Measurements from ENCODE around the gene CUX1.
"Not testable (repeated sequence)": the region's sequence is repeated elsewhere in the genome, so short reads cannot be mapped to it uniquely, and the experiment has no call there.

Gene CUX1

DNA sequence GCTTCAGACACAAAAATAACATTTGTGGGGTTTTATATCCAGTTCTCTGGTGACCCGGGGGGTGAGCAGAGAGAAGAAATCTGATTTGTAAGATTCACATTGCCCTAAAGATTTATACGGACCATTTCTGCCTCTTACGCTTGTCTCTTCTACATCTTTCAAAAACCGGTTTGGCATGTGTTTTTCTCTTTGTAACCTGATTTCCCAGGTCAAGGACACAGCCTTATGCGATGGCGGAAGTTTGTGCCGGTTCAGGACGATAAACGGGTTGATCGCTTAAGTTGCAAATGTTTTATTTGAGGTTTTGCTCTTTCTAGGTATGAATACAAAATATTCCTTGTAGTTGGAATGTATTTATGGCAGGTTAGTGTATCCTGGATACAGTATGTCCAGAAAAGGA lies 407.6 kb downstream of the CUX1 start:
- no peak for FAIRE-seq

DNA sequence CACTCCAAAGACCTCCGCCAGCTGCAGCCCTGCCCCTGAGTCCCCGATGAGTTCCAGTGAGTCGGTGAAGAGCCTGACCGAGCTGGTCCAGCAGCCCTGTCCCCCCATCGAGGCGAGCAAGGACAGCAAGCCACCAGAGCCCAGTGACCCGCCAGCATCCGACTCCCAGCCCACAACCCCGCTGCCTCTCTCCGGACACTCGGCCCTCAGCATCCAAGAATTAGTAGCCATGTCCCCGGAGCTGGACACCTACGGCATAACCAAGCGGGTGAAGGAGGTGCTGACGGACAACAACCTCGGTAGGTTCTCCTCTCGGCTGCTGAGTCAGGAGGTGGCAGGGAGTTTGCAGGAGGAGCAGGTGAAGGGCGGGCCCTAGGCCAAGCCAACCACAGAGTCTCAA lies 409.9 kb downstream of the CUX1 start:
- FAIRE-seq: no peak

DNA sequence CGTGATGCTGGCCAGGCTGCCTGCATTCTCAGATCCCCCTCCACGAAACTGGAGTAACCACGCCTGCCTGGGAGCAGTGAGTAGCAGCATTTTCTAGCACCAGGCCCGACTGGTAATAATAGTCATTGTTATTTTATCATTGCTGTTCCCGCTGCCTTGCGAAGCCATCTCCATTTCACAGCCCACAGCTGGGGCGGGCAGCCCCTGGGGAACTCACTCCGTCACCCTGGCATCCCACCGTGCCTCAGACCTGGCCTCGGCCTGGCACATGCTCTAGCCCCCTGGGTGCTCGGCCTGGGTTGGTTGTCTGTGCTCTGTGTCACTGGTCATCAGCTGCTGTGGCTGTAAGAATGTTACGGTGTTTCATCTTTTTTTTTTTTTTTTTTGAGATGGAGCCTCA lies 411.5 kb downstream of the CUX1 start:
- FAIRE-seq: no peak

DNA sequence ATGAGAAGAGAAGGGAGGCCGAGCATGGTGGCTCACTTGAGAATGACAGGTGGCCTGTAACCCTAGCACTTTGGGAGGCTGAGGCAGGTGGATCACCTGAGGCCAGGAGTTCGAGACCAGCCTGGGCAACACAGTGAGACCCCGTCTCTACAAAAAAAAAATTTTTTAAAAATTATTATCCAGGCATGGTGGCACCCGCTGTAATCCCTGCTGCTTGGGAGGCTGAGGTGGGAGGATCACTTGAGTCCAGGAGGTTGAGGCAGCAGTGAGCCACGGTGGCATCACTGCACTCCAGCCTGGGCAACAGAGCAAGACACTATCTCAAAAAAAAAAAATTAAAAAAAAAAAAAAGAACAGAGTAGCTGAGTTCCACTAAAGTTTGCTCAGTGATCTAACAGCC lies 412.7 kb downstream of the CUX1 start:
- FAIRE-seq: not testable (repeated sequence)

DNA sequence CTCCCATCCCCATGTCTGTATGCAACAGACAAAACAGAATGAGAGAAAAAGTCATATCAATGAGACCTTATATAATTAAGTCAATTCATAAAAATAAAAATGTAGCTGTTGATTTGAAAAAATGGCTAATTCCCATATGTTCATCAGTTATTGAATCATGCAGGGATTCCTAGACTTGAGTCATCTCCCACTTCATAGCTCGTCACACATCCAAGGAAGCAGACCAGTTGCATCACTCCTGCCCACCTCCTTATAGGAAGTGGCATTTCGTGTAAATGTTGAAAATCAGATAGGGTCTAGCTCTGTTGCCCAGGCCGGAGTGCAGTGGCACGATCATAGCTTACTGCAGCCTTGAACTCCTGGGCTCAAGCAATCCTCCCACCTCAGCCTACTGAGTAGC lies 413.2 kb downstream of the CUX1 start:
- FAIRE-seq: no peak

DNA sequence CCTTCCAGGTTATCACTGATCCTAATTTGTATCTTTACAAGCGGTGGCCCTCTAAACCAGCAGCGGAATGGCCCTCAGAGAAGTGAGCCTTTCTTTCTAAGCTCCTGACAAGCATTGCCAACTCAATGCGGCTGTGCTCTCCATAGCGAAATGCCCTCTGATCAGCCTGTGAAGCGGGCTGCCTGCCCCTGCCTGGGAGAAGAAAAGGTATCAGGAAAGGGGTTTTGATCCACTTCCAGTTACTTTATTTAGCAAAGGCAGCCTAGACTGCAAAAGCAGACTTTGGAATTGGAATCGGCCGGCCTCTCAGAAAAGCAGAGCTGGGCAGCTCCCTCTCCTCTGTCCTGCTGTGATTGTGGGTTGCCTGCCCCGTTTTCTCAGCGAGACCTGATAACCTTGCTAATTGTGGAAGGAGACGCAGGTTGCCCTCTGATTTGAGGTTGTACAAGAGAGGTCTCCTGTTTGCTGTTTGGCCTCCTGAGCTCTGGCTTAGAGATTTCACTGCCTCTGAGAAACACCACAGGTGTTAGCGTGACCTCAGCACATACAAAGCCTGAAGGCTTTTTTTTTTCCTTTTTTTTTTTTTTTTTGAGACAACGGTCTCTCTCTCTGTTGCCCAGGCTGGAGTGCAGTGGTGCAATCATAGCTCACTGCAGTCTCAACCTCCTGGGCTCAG lies 415.3 kb downstream of the CUX1 start:
- no peak for FAIRE-seq

DNA sequence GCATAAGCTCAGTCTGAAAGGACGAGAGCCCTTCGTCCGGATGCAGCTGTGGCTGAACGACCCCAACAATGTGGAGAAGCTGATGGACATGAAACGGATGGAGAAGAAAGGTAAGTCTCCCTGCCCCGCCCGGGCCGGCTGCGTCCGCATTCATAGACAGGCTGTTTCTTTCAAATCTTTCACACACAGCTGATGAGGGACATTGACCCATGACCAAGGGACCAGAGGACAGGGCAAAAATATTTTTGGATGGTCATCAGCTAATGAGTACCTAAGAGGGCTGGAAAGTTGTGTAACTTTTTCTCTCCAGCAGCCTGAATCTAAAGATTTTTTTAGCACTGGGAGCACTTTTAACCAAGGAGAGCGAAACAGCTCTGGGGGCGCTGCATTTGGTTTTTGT lies 416.7 kb downstream of the CUX1 start:
- no peak for FAIRE-seq

DNA sequence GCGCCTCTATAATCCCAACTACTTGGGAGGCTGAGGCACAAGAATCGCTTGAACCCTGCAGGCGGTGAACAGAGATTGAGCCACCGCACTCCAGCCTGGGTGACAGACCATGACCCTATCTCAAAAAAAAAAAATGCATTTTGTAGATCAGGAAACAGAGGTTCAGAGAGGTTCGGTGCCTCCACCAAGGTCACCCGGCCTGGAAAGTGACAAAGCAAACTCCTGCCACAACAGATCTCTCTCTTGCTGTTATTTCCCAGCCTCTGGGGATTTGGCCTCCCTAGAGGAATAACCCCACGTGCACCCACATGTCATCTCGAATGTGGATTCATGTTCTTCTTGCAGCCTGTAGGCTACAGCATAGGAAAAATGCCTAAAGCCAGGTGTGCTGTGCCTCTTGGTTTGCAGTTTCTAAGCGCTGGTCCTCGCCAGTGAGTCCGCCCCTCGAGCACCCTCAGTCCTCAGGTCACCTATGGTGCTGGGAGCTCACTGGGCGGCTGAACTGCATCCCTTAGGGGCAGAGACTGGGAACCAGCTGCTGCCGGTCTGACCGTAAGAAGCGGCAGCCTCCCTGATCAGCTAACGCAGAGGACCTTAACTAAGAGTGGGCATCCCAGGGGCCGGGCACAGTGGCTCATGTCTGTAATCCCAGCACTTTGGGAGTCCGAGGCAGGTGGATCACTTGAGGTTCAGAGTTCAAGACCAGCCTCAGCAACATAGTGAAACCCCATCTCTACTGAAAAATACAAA lies 417.6 kb downstream of the CUX1 start:
- FAIRE-seq: no peak

DNA sequence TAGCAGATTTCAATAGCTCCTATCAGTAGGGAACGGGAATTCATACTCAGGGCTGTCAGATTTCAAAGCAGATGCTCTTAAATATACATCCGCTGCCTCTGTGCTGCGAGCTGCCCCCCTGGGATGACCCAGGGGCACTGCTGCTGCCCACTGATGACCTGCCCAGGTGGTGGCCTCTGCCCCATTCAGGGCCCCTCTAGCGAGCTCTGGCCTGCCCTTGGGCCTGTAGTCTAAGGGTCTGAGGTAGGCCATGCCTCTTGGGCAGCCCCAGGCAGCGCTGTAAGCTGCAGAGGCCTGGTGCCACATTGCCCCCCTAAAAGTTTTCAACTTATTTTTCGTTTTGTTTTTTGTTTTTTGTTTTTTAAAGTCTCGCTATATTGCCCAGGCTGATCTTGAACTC lies 418.7 kb downstream of the CUX1 start:
- no peak for FAIRE-seq

DNA sequence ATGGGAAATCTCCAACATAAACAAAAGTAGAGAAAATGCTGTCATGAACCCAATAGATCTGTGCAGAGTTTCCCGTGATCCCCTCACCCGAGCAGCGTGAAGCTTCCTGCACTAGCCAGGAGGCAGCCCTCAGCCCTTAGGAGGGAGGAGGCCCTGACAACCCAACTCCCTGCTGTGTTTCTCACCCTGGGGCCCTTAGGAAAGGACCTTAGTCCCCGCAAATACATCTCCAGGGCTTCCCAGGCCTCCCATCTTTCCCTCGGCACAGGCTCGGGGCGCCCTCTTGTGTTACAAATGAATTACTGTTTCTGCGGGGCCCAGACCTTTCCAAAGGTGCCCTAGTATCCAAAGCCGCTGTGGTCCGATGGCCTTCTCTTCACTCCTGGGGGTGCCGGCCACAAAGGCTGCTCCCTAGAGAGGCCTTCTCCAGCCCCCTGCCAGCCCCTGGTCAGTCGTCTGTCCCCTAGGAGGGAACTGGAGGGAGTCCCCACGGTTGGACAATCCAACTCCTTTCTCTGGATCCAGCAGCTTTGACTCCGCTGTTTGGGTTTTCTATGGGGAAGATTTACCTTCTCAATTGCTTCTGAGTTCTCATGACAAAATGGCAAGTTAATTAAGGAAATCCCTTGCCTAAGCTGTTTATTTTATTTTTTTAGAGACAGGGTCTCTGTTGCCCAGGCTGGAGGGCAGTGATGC lies 419.3 kb downstream of the CUX1 start:
- FAIRE-seq: no peak

DNA sequence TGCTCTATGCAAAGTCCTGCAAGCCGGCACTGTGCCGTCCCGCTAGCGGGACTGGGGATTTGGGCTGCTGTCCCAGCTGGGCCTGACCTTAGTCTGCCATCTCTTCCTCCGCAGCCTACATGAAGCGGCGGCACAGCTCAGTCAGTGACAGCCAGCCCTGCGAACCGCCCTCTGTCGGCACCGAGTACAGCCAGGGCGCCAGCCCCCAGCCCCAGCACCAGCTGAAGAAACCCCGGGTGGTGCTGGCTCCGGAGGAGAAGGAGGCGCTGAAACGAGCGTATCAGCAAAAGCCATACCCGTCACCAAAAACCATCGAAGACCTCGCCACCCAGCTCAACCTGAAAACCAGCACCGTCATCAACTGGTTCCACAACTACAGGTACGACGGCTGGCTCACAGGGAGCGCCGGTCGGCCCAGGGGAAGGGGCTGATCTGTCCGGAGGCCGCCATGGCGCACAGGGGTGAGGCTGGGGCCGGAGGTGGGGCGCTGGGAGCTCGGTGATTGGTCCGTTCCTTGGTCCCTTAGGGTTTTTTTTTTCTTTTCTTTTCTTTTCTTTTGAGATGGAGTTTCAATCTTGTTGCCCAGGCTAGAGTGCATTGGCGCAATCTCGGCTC lies 421.9 kb downstream of the CUX1 start:
- FAIRE-seq: no peak

DNA sequence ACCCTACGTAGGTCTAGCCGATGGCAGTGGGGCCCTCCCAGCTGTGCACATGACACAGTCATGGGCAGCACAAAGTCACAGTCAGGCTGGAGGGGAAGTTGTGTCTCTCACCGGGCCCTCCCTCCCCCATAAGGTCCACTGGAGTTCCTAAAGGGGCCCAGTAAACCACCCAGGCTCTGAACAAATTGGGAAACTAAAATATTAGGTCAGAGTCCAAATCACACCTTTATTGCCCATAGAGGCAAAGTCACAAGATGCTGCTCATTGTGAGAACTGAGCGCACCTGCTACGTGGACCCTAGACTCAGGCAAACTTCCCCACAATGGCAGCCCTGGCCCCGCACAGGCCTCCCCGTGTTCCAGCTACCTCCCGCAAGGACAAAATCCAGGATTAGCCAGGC lies 424.0 kb downstream of the CUX1 start:
- FAIRE-seq: no peak

DNA sequence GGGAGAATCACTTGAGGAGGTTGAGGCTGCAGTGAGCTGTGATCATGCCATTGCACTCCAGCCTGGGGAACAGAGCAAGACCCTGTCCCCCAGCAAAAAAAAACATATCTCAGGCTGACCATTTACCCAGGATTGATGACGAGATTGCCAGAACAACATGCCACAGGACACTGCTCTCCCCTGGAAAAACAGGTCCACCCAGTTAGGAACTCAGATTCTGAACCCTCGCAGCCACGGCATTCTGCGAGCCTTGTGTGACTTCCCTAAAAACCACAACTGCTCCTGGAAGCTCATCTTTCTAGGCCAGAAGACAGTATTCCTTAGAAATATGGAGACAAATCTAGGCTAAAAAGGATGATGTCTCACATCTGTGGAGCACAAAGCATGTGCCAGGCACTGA lies 427.2 kb downstream of the CUX1 start:
- FAIRE-seq: no peak

DNA sequence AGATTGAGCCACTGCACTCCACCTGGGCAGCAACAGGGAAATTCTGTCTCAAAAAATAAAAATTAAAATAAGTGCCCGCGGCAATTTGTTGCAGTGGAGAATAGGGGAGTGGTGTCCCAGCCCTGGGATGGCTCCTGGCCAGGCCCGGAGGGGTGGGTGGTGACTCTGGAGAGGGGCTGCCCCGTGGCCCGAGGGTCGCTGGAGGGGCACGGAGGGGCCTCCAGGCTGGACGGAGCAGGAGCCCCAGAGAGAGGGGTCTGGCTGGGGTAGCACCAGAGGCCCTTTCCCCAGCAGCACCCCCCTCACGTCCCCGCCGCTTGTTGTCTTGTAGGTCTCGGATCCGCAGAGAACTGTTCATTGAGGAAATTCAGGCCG lies 430.6 kb downstream of the CUX1 start:
- FAIRE-seq: no peak

DNA sequence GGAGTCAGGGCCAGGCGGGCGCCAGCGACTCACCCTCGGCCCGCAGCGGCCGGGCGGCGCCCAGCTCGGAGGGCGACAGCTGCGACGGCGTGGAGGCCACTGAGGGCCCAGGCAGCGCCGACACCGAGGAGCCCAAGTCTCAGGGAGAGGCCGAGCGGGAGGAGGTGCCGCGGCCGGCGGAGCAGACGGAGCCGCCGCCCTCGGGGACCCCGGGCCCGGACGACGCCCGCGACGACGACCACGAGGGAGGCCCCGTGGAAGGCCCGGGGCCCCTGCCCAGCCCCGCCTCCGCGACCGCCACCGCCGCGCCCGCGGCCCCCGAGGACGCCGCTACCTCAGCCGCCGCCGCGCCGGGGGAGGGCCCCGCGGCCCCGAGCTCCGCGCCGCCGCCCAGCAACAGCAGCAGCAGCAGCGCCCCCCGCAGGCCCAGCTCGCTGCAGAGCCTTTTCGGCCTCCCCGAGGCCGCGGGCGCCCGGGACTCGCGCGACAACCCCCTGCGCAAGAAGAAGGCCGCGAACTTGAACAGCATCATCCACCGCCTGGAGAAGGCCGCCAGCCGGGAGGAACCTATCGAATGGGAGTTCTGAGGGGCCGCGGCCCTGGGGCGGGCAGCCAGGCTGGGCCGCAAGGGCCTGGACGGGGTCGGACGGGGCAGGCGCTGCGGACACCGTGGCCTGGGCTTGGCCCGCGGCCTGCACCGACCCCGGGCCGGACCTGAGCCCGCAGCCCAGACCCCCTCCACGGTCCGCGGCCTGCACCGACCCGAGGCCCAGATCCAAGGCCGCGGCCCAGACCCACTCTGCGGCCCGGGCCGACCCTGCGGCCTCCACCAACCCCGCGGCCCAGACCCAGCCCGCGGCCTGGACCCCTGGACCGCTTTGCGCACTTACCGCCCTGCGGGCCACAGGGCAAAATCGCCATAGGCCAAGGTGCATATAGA lies 431.3 kb downstream of the CUX1 start:
- no peak for FAIRE-seq

DNA sequence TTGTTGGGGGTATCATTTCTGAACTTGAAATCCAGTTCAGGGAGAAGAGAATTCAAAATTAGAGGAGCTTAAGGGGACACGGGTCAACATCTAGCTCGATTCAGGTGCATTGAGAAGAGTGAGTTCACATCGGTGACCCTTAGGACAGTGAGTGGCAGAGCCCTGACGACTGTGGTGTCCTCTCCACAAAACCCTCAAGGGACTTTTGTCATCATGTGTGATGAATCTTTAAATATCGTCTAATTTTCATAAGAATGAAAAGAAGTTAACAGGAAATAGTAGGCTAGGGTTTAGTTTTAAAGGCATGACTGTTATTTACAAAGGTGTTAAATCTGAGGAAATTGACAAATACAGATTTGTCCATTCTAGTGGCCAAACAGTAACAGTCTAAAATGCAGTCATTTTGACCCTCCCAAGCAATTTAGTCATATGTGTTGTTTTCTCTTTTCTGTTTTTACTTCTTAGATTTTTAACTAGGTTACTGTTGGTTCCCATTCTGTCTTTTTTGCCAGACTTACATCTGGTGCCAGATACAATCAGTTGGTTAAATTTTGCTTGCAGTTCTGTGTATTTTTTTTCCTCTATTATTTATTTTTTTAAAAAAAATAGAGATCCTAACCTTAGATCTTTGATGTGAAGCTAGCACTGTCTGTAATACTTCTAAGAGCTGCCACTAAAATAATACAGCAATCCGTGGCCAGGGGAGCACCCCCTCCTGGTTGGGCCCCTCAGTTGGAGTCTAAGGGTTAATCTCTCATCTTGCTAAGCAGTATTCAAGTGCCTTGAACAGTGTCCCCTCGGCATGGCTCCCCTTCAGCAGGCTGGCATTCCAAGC lies 434.3 kb downstream of the CUX1 start:
- no peak for FAIRE-seq

DNA sequence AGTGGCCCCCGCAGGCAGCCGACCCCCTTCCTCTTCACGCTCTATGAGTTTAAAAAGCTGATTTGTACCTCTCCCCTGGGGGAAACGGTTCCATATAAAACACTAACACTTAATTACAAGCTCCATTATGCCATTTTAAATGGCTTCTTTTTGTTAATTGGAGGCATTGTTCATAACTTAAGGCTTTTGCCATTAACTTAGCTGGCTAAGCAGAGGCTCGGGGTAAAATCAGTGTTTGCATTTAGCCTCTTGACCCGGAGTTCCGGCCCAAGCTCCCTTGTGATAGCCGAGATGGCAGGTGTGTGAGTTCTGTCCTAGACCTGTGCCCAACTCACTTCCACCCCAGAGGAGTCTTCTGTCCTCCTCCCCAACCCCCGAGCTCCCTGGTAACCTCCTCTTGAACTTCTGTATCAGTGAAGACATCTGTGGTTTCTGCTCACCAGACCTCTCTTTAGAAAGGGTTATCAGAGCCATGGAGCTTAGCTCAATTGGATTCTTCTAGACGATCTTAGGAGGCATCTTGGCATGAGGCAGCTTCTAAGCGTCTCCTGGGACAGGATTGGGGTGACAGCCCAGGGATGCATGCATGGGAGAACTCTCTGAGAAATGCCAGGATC lies 435.0 kb downstream of the CUX1 start:
- no peak for FAIRE-seq

DNA sequence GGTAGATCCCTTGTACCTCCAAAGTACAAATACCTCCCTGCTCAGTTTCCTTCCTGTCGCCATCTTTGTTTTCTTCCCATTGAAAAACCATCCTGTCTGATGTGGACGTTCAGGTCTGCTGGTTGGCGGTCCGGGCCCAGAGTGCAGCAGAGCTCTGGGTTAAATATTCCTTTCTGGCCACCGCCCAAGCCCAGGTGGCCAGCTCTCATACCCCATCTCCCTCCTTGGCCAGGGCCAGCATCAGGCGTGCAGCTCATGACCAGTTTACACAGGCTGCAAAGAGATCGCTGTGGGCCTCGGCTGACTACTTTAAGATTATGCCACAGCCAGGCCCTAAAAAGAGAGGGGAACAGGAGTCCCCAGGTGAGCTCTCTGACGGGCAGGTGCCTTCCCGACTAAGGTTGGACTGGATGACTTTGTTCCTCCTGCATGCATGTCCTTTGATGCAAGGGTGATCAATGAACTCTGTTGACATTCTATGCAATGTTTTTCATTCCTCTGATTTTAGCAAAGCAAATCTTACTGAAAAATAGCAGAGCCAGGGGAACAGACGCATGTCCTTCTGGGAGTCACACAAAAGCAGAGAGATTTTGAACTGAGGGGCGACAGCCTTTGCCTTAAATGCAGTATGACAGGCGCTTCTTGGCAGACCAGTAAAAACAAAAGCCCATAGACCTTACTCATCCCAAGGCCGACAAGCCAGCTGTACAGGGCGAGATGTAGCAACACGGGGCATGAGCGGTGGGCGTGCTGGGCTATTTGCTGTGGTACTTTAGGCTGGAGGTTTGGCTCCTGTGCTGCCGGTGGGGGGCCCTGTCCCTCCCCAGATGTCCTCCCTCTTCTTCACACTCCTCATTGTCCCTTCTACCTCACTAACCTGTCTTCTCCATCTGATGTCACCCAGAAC lies 435.9 kb downstream of the CUX1 start:
- FAIRE-seq: no peak

DNA sequence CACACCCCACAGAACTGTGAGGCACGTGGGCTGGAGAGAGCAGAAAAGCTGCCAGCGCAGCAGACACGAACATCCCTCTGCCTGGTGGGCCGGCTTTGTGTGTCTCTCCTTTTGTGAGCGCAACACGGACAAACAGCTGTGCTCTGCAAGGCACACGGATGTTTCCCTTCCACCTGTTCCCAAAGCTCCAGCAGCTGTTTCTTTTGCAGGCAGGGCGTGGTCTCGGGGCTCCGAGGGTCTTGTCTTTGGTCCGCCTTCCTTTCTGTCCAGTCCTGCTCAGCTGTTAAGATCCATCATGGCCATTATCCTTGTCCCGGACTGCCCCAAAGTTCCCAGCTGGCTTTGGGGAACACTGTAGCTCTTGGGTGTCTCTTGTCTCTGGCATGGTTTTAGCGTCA lies 436.5 kb downstream of the CUX1 start:
- FAIRE-seq: no peak

DNA sequence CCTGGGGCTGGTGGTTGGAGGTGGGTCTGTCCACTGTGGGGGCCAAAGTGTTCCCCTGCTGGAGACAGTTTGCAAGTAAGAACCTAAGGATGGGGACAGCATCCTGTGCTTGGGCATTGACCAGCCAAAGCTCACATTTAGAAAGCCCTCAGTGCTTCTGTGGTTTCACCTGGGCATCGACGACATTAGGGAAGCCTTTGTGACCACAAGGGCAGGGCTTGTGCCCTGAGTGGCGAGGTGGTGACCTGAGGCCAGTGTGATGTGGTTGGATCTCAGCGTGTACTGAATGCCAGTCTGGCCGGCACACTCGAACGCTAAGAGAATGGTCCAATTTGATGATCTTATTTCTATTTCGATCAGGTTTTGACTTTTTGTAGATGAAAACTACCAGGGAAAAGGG lies 437.1 kb downstream of the CUX1 start:
- no peak for FAIRE-seq

All from A204.1 (cell line).